TTC549 (cell line): Measurements from ENCODE around the gene COIL.
"Not testable (repeated sequence)": the region's sequence is repeated elsewhere in the genome, so short reads cannot be mapped to it uniquely, and the experiment has no call there.

Experiments used
- FAIRE-seq: peaks from 2 replicates; lab custom pipeline; 2012; peaks lifted over from hg19 to GRCh38; lab: Jason Lieb, UNC

COIL gene

GRCh38 chr17:56978441-56979090 lies 17.7 kb upstream of the COIL start:
- FAIRE-seq, result no peak

DNA sequence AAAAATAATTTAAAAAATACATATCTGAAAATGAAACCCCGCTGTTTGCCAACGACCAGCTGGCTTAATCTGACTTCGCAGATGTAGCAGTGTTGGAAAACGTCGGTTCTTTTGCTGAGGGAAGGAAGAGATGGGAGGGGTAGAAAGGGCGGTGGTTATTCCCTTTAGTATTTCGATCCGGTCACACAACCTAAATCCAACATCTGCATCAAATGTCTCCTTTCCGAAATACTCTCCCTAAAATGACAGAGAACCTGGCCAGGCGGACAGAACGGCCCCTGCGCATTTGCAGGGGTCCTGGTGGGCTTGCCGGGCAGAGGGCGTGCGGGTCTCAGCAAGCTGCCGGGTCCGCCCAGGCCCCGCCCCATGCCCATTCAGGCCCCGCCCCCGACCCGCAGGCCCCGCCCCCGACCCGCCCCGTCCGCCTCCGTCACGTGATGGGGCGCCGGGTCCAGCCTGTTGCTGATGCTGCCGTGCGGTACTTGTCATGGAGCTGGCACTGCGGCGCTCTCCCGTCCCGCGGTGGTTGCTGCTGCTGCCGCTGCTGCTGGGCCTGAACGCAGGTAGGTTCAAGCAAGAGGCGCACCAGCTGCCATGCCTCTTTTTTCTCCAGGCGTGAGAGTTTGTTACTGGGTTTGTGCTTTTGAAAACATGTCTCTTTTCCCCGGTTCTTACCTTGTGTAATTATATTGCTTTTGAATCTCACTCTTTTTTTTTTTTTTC lies 17.0 kb upstream of the COIL start, which contains the start of gene SCPEP1:
Gene SCPEP1 (plus strand): TSS at position 459 of the 723 bp plus-strand sequence. CDS start 29 bp downstream, at position 488.
- no peak for FAIRE-seq

GRCh38 chr17:56976941-56977608 lies 16.2 kb upstream of the COIL start:
- FAIRE-seq, result no peak

DNA sequence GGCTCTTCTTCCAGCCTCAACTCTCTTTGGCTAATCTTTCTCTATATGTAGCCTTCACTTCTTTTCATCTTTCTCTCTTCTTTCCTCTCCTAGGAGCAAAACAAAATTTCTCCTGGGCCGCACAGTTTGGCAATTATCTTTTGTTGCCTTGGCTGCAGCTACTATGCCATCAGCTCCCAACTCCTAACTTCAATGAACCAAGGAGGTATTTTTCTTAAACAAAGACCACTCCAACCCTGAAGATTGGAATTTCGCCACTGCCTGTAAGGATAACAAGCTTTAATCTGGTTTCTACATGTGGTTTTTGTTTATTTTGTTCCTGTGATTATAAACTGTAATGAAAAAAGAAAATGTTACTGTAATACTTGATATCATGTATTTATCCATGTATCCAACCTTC lies 14.8 kb upstream of the COIL start:
- FAIRE-seq, result no peak

GRCh38 chr17:56974055-56974454 lies 13.2 kb upstream of the COIL start:
- FAIRE-seq, result no peak

DNA sequence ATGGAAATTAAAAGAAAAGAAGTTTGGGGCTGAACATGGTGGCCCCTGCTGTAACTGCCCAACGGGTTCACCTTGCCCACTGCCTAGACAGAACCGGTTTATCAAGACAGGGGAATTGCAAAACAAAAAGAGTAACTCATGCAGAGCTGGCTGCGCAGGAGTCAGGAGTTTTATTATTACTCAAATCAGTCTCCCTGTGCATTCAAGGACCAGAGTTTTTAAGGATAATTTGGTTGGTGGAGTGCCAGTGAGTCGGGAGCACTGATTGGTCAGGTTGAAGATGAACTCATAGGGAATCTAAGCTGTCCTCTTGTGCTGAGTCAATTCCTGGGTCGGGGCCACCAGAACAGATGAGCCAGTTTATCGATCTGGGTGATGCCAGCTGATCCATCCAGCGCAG lies 12.7 kb upstream of the COIL start:
- FAIRE-seq, result no peak

- no peak for FAIRE-seq
Observed at GRCh38 chr17:56972111-56972730, 11.4 kb upstream of the COIL start.

DNA sequence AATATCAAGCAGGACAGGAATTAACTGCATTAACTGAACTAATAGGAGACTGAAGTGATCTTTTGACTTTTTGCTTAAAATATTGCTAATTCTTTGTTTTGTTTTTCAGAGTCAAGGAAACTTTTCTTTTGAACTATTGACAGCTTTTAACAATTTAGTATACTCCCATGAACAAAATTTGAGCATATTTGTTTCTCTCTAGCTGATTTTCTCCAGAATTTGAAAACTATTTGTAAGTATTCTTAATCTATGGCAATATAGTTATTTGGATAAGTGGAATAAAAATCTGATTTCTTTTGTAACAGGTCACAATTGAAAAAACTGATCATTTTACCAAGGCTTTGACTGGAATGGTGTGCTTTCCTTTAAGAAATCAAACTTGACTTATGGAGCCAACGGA lies 10.1 kb upstream of the COIL start:
- no peak for FAIRE-seq

DNA sequence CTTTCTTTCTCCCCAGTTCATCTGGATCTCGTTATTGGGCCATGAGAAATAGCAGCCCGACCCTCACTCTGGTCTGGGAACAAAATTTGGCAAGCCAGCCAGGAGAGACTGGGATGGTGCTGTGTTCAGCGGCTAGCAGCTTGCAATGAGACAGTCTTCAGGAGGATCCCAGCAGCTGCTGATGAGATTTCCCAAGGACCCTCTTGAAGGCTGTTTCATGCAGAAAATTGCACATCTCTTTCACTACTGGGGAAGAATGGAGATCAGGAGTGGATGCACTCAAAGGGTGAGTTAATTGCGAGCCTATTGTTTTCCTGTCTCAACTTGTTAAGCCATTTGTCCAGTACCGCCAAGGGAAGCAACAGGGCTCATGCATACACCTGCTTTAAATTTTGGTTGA lies 5.5 kb upstream of the COIL start:
- FAIRE-seq, result no peak

DNA sequence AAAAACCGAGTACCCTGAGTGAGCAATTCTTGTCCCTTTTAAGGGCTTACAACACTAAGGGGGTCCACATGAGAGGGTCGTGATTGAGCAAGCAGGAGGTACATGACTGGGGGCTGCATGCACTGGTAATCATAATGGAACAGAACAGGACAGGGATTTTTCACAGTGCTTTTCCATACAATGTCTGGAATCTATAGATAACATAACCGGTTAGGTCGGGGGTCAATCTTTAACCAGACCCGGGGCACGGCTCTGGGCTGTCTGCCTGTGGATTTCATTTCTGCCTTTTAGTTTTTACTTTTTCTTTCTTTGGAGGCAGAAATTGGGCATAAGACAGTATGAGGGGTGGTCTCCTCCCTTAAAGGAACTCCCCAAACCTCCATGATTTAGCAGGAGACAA lies 4.8 kb upstream of the COIL start:
- FAIRE-seq, result not testable (repeated sequence)

DNA sequence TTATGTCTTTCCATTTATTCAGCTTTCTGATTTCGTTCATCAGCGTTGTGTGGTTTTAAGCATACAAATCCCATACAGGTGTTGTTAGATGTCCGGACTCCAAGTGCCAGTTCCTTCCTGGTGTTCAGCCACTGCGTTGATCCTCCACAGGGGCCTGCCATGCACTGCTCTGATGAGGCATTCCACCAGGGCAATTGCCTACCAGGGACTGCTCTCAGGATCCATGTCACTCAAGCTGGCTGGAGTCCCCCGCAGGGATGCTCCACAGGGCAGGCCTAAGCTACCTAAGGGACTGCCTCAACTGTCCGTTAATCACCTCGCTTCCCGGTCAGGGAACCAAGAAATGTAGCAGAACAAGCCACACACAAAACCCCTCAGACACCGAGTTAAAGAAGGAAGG lies 4.4 kb upstream of the COIL start:
- FAIRE-seq, result not testable (repeated sequence)

DNA sequence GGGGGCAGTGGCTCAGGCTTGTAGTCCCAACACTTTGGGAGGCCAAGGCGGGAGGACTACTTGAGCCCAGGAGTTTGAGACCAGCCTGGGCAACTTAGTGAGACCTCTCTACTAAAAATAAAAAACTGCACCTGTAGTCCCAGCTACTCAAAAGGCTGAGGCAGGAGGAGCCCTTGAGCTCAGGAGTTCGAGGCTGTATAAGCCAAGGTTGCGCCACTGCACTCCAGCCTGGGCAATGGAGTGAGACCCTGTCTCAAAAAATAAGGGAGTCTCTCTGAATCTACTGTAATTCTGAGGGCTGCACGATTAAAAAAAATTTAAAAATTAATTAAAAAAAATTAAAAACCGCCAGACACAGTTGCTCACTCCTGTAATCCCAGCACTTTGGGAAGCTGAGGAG lies 3.9 kb downstream of the COIL start:
- no peak for FAIRE-seq

DNA sequence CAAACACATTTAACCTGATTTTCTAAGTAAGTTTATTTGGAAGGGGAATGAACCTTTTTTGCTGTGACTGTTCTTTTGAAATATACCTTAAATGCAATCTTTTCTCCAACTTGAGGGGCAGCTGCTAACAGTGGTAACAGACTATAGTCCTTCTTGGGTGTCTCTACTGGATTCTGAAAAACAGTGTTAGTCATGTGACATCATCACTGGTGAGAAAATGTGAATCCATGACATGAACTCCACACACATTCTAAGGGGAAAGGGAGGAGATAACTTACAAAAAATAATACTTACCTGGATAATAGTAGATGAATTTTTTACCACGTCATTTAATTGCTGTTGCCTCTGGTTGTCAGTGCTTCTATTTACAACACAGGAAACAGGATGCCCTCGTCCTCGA lies 11.3 kb downstream of the COIL start:
- no peak for FAIRE-seq

DNA sequence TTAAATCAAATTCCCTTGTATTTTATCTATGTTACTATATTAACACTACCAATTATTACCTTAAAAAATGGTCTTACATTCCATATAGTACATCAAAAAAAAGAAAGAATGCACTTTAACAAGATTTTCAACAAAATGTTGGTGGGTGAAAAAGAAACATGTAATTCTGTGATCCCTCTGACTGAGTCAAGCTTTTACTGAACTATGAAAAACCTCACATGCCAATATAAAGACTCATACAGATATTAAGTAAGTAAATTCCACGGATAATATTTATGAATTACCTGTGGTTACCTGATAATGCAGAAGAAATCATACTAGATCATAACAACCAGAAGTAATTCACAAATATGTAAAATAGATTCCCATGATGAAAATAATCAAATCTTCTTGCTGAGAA lies 12.4 kb downstream of the COIL start:
- FAIRE-seq, result no peak

DNA sequence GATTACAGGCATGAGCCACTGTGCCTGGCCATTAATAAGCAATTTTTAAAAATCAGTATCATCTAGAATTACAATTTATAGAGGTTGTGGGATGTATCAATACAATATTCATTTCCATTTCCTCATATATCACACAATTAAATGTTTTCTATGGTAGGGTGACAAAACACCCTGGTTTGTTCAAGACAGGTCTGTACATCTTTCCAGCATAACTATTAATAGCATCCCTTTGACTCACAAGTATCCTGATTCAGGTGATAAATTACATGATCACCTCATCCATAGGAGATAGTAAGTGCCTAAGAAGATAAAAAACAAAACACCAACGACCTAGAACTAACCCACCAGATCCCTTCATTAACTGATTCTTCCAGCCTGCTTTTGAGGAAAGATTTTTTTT lies 13.1 kb downstream of the COIL start:
- no peak for FAIRE-seq

DNA sequence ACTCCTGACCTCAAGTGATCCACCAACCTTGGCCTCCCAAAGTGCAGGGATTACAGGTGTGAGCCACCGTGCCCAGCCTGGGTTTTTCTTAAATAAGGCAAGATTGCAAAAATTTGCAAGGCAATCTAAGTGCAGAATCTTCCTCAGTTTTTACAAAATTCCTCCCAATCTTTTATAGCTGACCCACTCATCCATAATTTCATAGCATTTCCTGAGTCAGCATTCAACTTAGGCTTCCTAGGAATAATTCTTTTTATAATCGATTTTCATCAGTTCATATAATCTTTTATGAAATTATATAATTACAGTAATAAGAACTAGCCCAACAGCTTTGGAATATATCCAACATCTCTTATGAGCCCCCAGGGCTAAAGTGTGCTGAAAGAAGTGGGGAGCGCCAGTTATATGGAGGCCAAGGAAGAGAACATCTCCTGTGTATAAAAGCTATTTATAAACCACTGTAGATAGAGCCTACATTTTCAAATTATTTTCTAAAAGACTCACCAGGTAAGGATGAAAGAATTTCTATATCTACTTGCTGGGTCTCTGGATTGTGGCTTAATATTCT lies 14.8 kb downstream of the COIL start:
- FAIRE-seq, result no peak

DNA sequence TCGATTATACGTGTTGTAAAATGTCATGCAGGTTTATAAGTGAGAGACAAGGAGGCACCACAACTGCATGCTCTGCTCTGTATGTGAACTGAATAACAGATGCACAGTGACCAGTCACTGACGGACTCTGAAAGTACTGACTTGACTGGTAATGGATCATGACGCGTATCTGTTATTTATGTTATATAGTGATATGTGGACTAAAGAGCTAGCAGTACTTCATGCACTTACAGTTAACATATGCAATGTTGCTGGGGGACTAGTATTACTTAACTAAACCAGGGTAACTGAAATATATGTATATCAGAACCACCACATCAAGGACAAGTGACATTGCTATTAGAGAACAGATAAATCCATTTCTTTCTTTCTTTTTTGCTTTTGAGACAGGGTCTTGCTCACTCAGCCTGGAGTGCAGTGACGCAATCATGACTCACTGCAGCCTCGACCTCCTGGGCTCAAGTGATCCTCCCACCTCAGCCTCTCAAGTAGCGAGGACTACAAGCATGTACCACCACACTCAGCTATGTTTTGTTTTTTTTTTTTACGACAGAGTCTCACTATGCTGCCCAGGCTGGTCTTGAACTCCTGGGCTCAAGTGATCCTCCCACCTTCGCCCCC lies 17.2 kb downstream of the COIL start:
- no peak for FAIRE-seq

GRCh38 chr17:56939869-56940484 lies 20.9 kb downstream of the COIL start:
- FAIRE-seq, result no peak

DNA sequence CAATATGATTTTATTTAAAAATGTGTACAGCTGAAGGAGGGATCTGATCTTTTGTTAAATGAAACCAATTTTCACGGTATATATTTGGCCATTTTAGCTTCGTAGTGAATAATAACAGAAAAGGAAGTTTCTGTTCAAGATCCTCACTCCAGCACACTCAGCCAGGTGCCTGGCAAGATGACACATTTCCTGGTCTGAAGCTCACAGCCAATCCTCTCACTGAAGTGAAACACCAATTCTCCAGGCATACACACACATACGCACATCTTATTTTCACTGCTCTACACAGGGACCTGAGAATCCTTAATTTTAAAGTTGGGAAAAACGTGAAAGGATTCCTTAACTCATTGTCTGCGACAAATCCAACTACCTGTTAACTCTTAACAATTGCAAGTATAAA lies 22.6 kb downstream of the COIL start:
- FAIRE-seq, result not testable (repeated sequence)

DNA sequence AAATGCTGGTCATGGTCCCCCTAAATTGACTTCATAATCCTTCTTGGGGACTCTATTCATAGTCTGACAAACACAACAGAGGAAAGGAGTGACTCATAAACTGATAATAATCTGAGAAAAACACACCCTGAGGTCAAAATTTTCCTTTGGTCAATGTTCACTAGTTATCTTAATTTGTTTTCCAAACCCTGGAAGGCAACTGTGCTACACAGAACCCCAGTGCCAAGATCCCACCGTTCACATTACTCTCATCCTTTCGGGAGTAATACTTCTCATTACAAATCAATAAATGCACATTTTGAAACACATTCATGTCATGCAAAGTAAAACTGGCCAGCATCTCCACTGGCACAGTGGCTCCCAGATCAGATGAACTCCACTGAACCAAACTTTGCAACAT lies 23.2 kb downstream of the COIL start:
- no peak for FAIRE-seq

DNA sequence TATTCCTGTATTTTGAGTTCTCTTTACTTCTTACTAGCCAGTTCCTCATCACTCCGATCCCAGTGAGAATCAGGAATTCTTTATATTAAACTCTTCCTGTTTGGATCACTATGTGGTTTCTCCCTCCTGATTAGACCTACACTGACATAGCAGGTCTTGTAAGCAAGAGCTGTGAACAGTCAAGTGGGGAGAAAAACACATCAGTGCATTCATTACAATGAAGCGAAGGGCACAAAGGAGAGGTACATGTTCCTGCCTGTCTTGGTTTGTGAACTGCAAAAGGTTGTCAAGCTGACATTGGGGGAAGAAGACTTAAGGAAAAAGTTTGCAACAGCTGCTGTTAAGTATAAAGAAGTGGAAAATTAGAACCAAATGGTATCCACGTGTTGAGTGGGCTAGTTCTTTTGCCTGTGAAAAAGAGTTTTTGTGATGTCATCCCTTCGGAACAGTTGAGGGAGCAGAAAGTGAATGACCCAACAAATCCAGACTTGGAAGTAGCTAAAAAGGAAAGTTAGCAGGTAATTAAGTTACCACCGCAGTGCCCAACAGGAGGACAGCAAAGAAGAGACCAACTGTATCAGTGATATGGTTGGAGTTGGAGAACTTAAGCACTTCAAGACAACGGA lies 24.0 kb downstream of the COIL start:
- FAIRE-seq, result no peak
